Measurements from ENCODE around the gene POMGNT1. TPM values are rescaled to one million over a fixed set of nuclear protein-coding genes. Genes with fewer than 3 reads are reported as not detected.

POMGNT1 gene
- total and polyA plus RNA-seq, 2 of the 8 experiments (the other 6 are each of a cell fraction or from before 2014, with no cell fraction given): 28.0 to 40.3 TPM

- H3K4me3 ChIP-seq (ENCODE audit: extremely low read depth in 1 of 4, insufficient read depth in 2 of 4, low read depth in 3 of 4, low read length in 4 of 4): no peak overlapping the region
- no peak overlapping the region for H2BK5ac ChIP-seq (ENCODE audit: low read depth, low read length)
- H4K20me1 ChIP-seq (replicated peaks in 1 of 2; ENCODE audit: control insufficient read depth in 1 of 2, insufficient read depth in 2 of 2, low read length in 2 of 2): peaks cover 0 to 1% of the 10 kb centered on the region in 2 experiments
- no peaks in the 10 kb centered on the region for H3K9me3 ChIP-seq (ENCODE audit: insufficient read depth in 2 of 2, low read depth in 1 of 2, low read length in 1 of 2)
- POLR2A ChIA-PET (ENCODE audit: partially characterized antibody): interaction anchor here (0.9 to 1.2 kb wide), 2 partner anchors 27 to 139 kb away, joined by 3 read pairs; no protein-coding TSS in a partner anchor
- peaks cover 4 to 23% (median 13%) of the 10 kb centered on the region in 4 experiments for H3K4me1 ChIP-seq (replicated peaks in 1 of 4; ENCODE audit: control insufficient read depth in 3 of 4, insufficient read depth in 4 of 4, low read length in 3 of 4)
- no peak overlapping the region for H3K27ac ChIP-seq (ENCODE audit: low read depth, low read length)
- no peak overlapping the region for H3K56ac ChIP-seq (replicated peaks; ENCODE audit: insufficient read length, low read depth, low read length)
- no peaks in the 10 kb centered on the region for H3K79me2 ChIP-seq (ENCODE audit: control insufficient read depth in 1 of 2, insufficient read depth in 2 of 2, low read length in 2 of 2)
- no peak overlapping the region for H3K14ac ChIP-seq (ENCODE audit: insufficient read length)
- no peaks in the 10 kb centered on the region for H3K23me2 ChIP-seq (ENCODE audit: low read depth, low read length)
- no peak overlapping the region for H3K4ac ChIP-seq (replicated peaks; ENCODE audit: insufficient read length, low read depth, low read length)
- H3K4me2 ChIP-seq (ENCODE audit: insufficient read depth in 1 of 2, low read depth in 2 of 2, low read length in 2 of 2): no peak overlapping the region
- H3K36me3 ChIP-seq (ENCODE audit: control insufficient read depth in 2 of 4, insufficient read depth in 4 of 4, low read length in 3 of 4): no peaks in the 10 kb centered on the region
- 91% methylated on average over 4 of the region's 4 CpGs; no CpG with 5 or more reads in 1 of the 2 experiments for WGBS, 2 experiments (ENCODE audit: extremely low coverage in 1 of 2, insufficient coverage in 1 of 2, insufficient read length in 1 of 2, insufficient replicate concordance in 2 of 2, low coverage in 1 of 2, low lambda C conversion rate in 2 of 2, missing lambda C conversion rate in 1 of 2)
- no peak overlapping the region for H4K8ac ChIP-seq (ENCODE audit: extremely low read depth, insufficient read depth, low read length)
- peaks cover 0 to 8% (median 4%) of the 10 kb centered on the region in 4 experiments; a peak in 5 of 7 replicates for H3K27me3 ChIP-seq (replicated peaks in 1 of 4; ENCODE audit: control insufficient read depth in 3 of 4, extremely low read depth in 1 of 4, insufficient read depth in 3 of 4, low read length in 3 of 4)
- H4K91ac ChIP-seq (replicated peaks; ENCODE audit: insufficient read length, low read length): no peak overlapping the region
- no peak overlapping the region for H2BK20ac ChIP-seq (ENCODE audit: low read length)
- no peak overlapping the region for H3K18ac ChIP-seq (ENCODE audit: extremely low read depth, low read length)
- CTCF ChIA-PET (ENCODE audit: partially characterized antibody): interaction anchor here (0.9 to 8.7 kb wide), 5 partner anchors 12 to 136 kb away, joined by 3 to 67 read pairs (median 6); no protein-coding TSS in a partner anchor
- TF ChIP-seq CHD2 (IDR thresholded peaks at IDR 0.05; ENCODE audit: low read length): no peak
- TF ChIP-seq CBX8 (IDR thresholded peaks at IDR 0.05; ENCODE audit: borderline replicate concordance, low read depth, low read length): no peak
- TF ChIP-seq TAF7 (optimal IDR thresholded peaks at IDR 0.05; ENCODE audit: borderline replicate concordance, low read depth, low read length): no peak
- TF ChIP-seq CTBP2 (IDR thresholded peaks at IDR 0.05; ENCODE audit: borderline replicate concordance, insufficient read depth, insufficient read length, low read length): no peak
- TF ChIP-seq CHD1 (IDR thresholded peaks at IDR 0.05; ENCODE audit: low read depth, low read length): no peak
- no peak for TF ChIP-seq PHF8 (conservative IDR thresholded peaks at IDR 0.05; ENCODE audit: low read depth, low read length)
- TF ChIP-seq SRF (IDR thresholded peaks at IDR 0.05; ENCODE audit: low read depth, low read length): no peak
- no peak for TF ChIP-seq BACH1 (IDR thresholded peaks at IDR 0.05; ENCODE audit: low read length)
- no peak for TF ChIP-seq BCL11A (IDR thresholded peaks at IDR 0.05; ENCODE audit: low read depth in 2 of 2, low read length in 2 of 2)
- TF ChIP-seq ATF3 (IDR thresholded peaks at IDR 0.05; ENCODE audit: insufficient read depth, low read depth, low read length): no peak
- no peak for TF ChIP-seq MAX (IDR thresholded peaks at IDR 0.05)
- TF ChIP-seq RNF2 (IDR thresholded peaks at IDR 0.05; ENCODE audit: borderline replicate concordance, low read depth, low read length, missing control alignments, poor library complexity, severe bottlenecking): no peak
- no peak for TF ChIP-seq JUND (IDR thresholded peaks at IDR 0.05; ENCODE audit: low read length)
- H2BK15ac ChIP-seq (ENCODE audit: low read length): no peak overlapping the region
- no peak overlapping the region for H2AFZ ChIP-seq (ENCODE audit: low read length)
- no peak overlapping the region for H4K5ac ChIP-seq (ENCODE audit: insufficient read length, low read depth, low read length)
- H3K9ac ChIP-seq (replicated peaks in 1 of 4; ENCODE audit: extremely low read depth in 1 of 4, low read depth in 3 of 4, low read length in 3 of 4): no peak overlapping the region
- no peak for DNase-seq (ENCODE audit: low read depth in 1 of 2, low spot score in 2 of 2)
- no peak overlapping the region for H3K23ac ChIP-seq (ENCODE audit: insufficient read length)
- H2BK120ac ChIP-seq (replicated peaks; ENCODE audit: low read depth, low read length): no peak overlapping the region
- no peak overlapping the region for H2BK12ac ChIP-seq (ENCODE audit: low read depth, low read length)
- H3K79me1 ChIP-seq (ENCODE audit: low read depth, low read length): 0 out of 2 replicates have a peak, but pooled peaks cover 3% of the 10 kb centered on the region
- FAIRE-seq: no peak
- no peak overlapping the region for H2AK5ac ChIP-seq (ENCODE audit: low read depth, low read length)
Observed at GRCh38 chr1:46172321-46172720, 25.9 kb downstream of the POMGNT1 start.
